GM21447 (cell line): ENCODE results near the gene UCMA.

ENCODE experiments used
- ATAC-seq: cut with Tn5 transposase; IDR thresholded peaks from one replicate; pipeline ENCODE4 v1.9.1; 2021; ENCODE audit not compliant: unreplicated experiment

Gene UCMA

DNA sequence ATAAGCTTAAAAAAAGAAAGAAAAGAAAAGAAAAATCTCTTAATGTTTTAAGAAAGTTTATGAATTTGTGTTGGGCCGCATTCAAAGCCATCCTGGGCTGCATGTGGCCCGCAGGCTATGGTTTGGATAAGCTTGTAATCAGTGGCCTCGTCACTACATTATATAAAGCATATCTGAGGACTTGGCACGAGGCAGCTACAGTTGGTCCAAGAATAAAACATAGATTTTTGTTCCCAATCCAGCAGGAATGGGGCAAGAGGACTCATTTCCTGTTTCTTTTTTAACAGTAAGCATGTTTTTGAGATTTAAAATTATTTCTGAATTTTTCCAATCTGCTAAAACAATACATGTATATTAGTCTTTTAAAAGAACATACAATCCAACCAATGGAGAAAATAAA is 44.2 kb downstream of the UCMA start:
- no peak for ATAC-seq

DNA sequence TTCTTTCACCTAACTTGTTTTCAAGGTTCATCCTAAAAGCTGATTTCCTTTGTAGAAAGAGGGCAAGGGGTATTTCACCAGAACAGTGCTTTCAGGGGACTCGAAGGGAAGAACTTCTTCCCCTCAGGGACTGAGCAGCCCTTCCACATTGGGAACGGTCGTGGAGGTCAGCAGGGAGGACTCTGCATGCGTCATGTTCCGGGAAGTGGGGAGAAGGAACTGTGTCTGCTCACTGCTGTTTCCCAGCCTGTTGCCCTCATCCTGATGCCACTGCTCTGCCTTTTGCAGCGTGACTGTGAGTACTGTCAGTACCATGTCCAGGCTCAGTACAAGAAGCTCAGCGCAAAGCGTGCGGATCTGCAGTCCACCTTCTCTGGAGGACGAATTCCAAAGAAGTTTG is 45.6 kb downstream of the UCMA start:
- no peak for ATAC-seq

DNA sequence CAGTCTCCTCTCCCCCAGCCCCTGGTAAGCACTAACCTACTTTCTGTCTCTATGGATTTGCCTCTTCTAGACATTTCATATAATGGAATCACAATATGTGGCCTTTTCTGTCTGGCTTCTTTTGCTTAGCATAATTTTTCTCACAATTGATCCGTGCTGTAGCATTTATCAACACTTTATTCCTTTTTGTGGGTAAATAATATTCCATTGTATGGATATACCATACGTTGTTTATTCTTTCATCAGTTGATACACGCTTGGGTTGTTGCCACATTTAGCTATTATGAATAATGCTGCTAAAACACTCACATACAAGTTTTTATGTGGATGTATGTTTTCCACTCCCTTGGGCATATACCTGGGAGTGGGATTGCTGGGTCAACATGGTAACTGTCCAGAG is 47.0 kb downstream of the UCMA start:
- no peak for ATAC-seq

- no peak for ATAC-seq
Measured at GRCh38 chr10:13184730-13185514, 49.3 kb downstream of the UCMA start.

- ATAC-seq: no peak
Measured at GRCh38 chr10:13184276-13184675, 49.9 kb downstream of the UCMA start.

GRCh38 chr10:13183625-13184024 is 50.5 kb downstream of the UCMA start:
- no peak for ATAC-seq

DNA sequence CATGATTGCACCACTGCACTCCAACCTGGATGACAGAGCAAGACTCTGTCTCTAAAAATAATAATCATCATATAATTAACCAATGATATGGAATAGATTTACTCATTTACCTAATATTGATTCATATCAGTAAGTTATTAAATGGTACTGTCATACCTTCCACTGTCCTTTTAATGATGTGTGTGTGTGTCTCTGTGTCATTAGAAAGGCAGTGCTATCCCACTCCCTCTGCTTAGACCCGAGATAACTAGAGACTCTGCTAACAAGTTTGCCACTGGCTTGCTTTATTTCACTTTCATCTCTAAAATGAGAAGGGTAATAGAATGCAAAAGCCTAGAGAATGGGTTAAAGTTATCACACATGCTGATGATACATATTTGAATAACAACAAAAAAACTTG is 51.8 kb downstream of the UCMA start:
- ATAC-seq: no peak

DNA sequence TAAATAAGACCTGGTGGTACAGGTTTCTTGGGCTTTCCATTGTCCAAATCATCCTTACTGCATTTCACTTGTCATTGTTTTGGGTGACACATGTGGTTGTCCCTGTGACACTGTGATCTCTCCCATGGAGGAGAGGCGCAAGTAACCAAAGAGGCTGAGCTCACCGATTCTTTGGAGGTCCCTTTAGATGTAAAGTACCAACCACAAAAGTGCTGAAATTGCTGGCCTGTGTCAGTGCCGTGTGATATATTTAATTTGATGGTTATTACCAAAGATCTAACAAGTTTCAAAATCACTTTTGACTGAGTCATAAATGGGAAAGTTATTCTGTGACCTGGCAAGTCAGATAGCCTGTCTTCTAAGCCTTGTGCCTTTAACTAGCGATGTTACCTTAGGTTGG is 53.4 kb downstream of the UCMA start:
- no peak for ATAC-seq

DNA sequence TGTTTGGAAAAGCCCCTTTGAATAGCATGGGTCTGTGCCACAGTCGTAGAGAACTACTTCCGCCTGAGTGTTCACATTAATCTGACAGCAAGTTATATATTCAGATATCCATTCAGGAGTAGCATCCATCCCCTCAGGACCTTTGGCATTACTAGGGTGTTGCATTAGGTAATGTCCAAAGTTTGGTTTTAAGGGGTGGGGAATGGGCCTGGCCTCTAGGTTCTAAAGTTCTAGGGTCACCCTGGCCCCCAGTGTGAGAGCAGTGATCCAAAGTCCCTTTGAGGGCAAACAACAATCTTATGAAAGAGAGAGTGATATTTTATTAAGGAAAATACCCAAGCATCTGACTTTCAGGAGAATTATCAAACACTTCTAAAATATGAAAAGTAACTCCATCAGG is 60.6 kb downstream of the UCMA start:
- ATAC-seq: no peak
